ENCODE data around the gene PTPRE. TPM values are rescaled to one million over a fixed set of nuclear protein-coding genes. Genes with fewer than 3 reads are reported as not detected.

PTPRE gene
- total and polyA plus RNA-seq, 10 of the 15 experiments (the other 5 are each of a cell fraction or from before 2014, with no cell fraction given): 2.9 to 7.6 (median 5.8) TPM

- BruUV-seq (replicated peaks): no TSS peak
- DNase-seq (ENCODE audit: low read depth, low spot score): no peak
- Histone ChIP-seq H3K27ac (ENCODE audit: control insufficient read depth, insufficient read depth) (no peak overlapping the region), H3K9me3 (replicated peaks; ENCODE audit: control insufficient read depth, insufficient read depth, low read length) (no peaks in the 10 kb centered on the region), H3K36me3 (ENCODE audit: control insufficient read depth in 2 of 2, insufficient read depth in 2 of 2, low read length in 1 of 2) (no peaks in the 10 kb centered on the region), H3K4me2 (ENCODE audit: control insufficient read depth, insufficient read depth) (no peak overlapping the region), H3K4me1 (ENCODE audit: control insufficient read depth, insufficient read depth, low read length) (no peaks in the 10 kb centered on the region), H4K20me1 (ENCODE audit: control insufficient read depth, insufficient read depth) (no peaks in the 10 kb centered on the region), H3K4me3 (no peak overlapping the region), H2AFZ (ENCODE audit: control insufficient read depth, low read depth, low read length) (no peak overlapping the region), H3K79me2 (ENCODE audit: control insufficient read depth, insufficient read depth, low read length) (no peaks in the 10 kb centered on the region), H3K27me3 (replicated peaks in 1 of 2; ENCODE audit: control insufficient read depth in 2 of 2, insufficient read depth in 2 of 2, low read length in 1 of 2) (no peaks in the 10 kb centered on the region; a peak in 2 of 4 replicates), H3K9ac (ENCODE audit: control insufficient read depth, insufficient read depth, low read length) (no peak overlapping the region)
- ChIA-PET CTCF (interaction anchor here (0.8 to 2.8 kb wide), 3 partner anchors 10 to 52 kb away, joined by 3 to 18 read pairs (median 3); no protein-coding TSS in a partner anchor), POLR2A (no interaction called here), SMC1A (ENCODE audit: uncharacterized antibody, unreplicated experiment) (interaction anchor here (1.2 kb wide), 2 partner anchors 9 kb away, joined by 3 to 4 read pairs; no protein-coding TSS in a partner anchor), RAD21 (ENCODE audit: unreplicated experiment) (interaction anchor here (1.0 kb wide), 1 partner anchor 43 kb away, joined by 3 read pairs; no protein-coding TSS in a partner anchor)
- no peak for FAIRE-seq
- in situ Hi-C loops (cut with MboI) (no loop called here), intact Hi-C loops (cut with micrococcal nuclease; ENCODE audit: unreplicated experiment) (no loop called here)
- WGBS (ENCODE audit: insufficient coverage, insufficient replicate concordance, low lambda C conversion rate, missing lambda C conversion rate): 2% methylated on average over 6 of the region's 6 CpGs
- ATAC-seq: no peak
- TF ChIP-seq EGR1 (IDR thresholded peaks at IDR 0.05; ENCODE audit: borderline replicate concordance in 1 of 2, low read depth in 2 of 2, low read length in 2 of 2) (no peak), FOXK2 (IDR thresholded peaks at IDR 0.05) (no peak), ZBED1 (IDR thresholded peaks at IDR 0.05; ENCODE audit: borderline replicate concordance) (no peak), MEF2A (IDR thresholded peaks at IDR 0.05; ENCODE audit: insufficient read depth, low read depth, low read length) (no peak), CTCF (IDR thresholded peaks at IDR 0.05 in 2 of 3, conservative IDR thresholded peaks at IDR 0.05 in 1 of 3; ENCODE audit: control insufficient read depth in 2 of 3, extremely low read depth in 1 of 3, insufficient read depth in 1 of 3, low read depth in 3 of 3, low read length in 3 of 3) (no peak)
These were observed 119.0 kb downstream of the PTPRE start for GRCh38 chr10:128025951-128026350.
